Spinal cord (tissue), 10 donors: Measurements from ENCODE around the gene XYLT1. TPM values are rescaled to one million over a fixed set of nuclear protein-coding genes. Genes with fewer than 3 reads are reported as not detected.

Source experiments
- DNase-seq, 6 donors: peaks; one replicate each; pipeline versions ENCODE4 v3.0.0 to v3.0.0-alpha.2; 2013 to 2015; ENCODE audit warnings: low spot score in 6 of 6, low read depth in 4 of 6
- H3K27ac ChIP-seq: one replicate; pipeline ENCODE4 v1.5.1; 2013; ENCODE audit warnings: low read depth, low read length, control low read depth
- H3K27me3 ChIP-seq: one replicate; pipeline ENCODE4 v1.6.1; 2013; ENCODE audit warnings: low read length; ENCODE audit not compliant: control insufficient read depth, insufficient read depth
- H3K36me3 ChIP-seq: one replicate; pipeline ENCODE4 v1.6.1; 2013; ENCODE audit warnings: low read length; ENCODE audit not compliant: control insufficient read depth, insufficient read depth
- H3K4me1 ChIP-seq: one replicate; pipeline ENCODE4 v1.6.1; 2013; ENCODE audit warnings: low read length; ENCODE audit not compliant: control insufficient read depth, insufficient read depth
- H3K4me3 ChIP-seq: one replicate; pipeline ENCODE4 v1.5.1; 2013; ENCODE audit warnings: low read depth, low read length, control low read depth
- H3K9me3 ChIP-seq: one replicate; pipeline ENCODE4 v1.6.1; 2013; ENCODE audit warnings: low read length; ENCODE audit not compliant: control insufficient read depth, insufficient read depth
- WGBS: methylation state at CpG from one replicate; pipeline ENCODE4 v1.1.5; 2013; ENCODE audit warnings: missing lambda C conversion rate; ENCODE audit not compliant: insufficient coverage; 5-methylcytosine and 5-hydroxymethylcytosine counted together
- polyA plus RNA-seq, 2 donors: library from polyadenylated mRNA; unstranded; fragments of 120-200 nt; gene quantifications; one replicate each; pipeline ENCODE4 v1.2.1, GENCODE V29; 2013; ENCODE audit not compliant: insufficient read length in 2 of 2
- total RNA-seq, 2 donors: library from RNA; depleted of rRNA in 1 of 2; stranded (reverse); fragments of 120-200 nt in 1 of 2; fragments of >200 nt in 1 of 2; gene quantifications; one replicate each; pipeline versions ENCODE4 v1.2.3 to v1.2.4, GENCODE V29; 2013 to 2014
- donor health status: healthy.

Gene XYLT1
- total and polyA plus RNA-seq, 4 donors = 13.0 to 17.0 (median 15.2) TPM

DNA sequence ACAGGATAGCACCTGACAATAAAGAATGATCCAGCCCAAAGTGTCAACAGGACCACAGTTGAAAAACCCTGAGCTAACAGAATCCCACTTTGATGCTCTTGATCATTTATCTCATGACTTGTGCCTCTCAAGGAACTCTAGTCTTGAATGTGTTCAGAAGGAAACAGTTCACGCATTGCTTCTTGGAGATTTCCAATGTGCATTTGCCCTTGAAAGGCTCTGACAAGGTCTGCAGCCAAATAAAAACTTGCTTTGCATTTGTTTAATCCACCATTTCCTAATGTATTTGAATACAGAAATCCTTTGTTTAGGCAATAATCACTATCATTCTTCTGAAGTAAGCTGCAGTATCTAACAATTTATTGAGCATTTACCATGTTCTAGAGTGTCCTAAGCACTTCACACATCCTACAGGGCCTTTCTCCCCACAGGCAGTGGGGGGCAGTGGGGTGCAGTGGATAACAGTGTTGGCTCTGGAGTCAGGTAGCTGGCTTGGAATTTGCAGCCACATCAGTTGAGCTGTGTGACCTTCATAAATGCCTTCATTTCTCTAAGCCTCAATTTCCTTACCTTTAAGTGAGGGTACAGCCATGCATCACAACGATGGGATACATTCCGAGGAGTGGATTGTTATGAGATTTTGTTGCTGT lies 239.7 kb downstream of the XYLT1 start:
- H3K9me3 ChIP-seq = no peaks in the 10 kb centered on the region
- no peaks in the 10 kb centered on the region for H3K36me3 ChIP-seq
- H3K4me1 ChIP-seq = peaks cover 10% of the 10 kb centered on the region
- no peak overlapping the region for H3K4me3 ChIP-seq
- DNase-seq = no peak
- H3K27ac ChIP-seq = no peak overlapping the region
- no CpG with 5 or more reads among the region's 3 CpGs for WGBS
- H3K27me3 ChIP-seq = no peaks in the 10 kb centered on the region

DNA sequence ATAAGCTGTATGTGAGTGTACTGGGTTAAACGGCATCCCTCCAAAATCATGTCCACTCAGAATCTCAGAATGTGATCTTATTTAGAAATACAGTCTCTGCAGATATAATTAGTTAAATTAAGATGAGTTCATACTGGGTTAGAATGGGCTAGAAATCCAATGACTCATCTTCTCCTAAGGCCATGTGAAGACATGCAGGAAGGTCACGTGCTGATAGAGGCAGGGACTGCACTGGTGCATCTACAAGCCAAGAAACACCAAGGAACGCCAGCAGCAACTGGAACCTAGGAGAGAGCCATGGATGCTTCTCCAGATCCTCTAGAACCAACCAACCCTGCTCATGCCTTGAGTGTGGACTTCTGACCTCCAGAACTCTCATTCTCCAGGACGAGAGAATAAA lies 241.0 kb downstream of the XYLT1 start:
- no peak overlapping the region for H3K4me3 ChIP-seq
- H3K27ac ChIP-seq = no peak overlapping the region
- H3K4me1 ChIP-seq = peaks cover 10% of the 10 kb centered on the region
- H3K27me3 ChIP-seq = no peaks in the 10 kb centered on the region
- 100% methylated on average over 2 of the region's 4 CpGs for WGBS
- H3K36me3 ChIP-seq = no peaks in the 10 kb centered on the region
- no peak for DNase-seq
- H3K9me3 ChIP-seq = no peaks in the 10 kb centered on the region

DNA sequence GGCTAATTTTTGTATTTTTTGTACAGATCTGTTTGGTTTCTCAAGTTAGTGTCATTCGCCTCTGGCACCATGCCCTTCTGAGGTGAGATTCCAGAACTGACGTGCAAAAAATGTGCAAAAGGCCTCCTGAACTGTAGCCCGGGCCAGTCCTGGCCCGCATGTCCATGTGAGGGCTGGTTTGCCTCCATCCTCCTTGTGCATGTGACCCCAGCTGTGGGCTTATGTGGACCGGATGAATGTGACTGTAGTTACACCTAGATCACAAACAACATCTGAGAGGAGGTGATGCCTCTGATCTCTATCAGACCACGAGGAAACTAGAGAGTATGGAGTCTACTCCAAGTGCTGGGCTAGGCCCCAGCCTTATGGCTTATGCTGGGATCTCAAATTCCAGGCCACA lies 241.6 kb downstream of the XYLT1 start:
- Histone ChIP-seq H3K27me3 (no peaks in the 10 kb centered on the region), H3K36me3 (no peaks in the 10 kb centered on the region), H3K4me3 (no peak overlapping the region), H3K9me3 (no peaks in the 10 kb centered on the region), H3K4me1 (peaks cover 10% of the 10 kb centered on the region), H3K27ac (no peak overlapping the region)
- DNase-seq = no peak
- 98% methylated on average over 4 of the region's 6 CpGs for WGBS

- no peak for DNase-seq
- Histone ChIP-seq H3K27ac (no peak overlapping the region), H3K4me3 (no peak overlapping the region), H3K27me3 (no peaks in the 10 kb centered on the region), H3K9me3 (no peaks in the 10 kb centered on the region), H3K36me3 (no peaks in the 10 kb centered on the region), H3K4me1 (peaks cover 8% of the 10 kb centered on the region)
- WGBS = 100% methylated on average over 1 of the region's 1 CpG
These were observed 242.1 kb downstream of the XYLT1 start for GRCh38 chr16:17228708-17229055.

DNA sequence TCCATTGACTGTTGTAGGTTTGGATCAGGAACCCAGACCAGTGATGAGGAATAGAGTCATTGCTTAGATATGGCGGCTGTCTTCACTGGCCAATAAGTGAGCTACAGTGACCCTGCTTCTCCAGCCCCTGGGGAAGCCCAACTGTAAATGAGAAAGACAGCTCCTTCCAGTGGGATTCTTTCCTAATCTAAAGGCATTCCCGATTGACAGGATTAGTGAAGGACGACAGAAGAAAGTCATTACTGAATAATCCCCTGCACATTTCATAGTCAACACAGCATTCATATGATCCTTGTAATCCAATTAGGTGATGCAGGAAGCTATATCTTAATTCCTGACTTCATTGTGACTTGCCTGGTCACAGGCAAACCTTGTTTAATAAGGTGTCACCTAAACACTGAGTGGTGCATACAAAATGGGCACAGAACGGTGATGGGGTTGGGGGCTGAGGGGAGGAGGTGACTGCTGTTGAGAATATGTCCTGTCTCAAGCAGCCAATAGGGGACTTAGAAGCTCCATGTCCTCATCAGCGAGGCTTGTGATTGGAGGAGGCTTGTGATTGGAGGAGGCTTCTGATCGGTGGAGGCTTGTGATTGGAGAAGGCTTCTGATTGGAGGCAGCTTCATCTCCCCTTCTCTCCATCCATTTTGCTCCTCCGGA lies 242.6 kb downstream of the XYLT1 start:
- Histone ChIP-seq H3K36me3 (no peaks in the 10 kb centered on the region), H3K4me1 (peaks cover 3% of the 10 kb centered on the region), H3K4me3 (no peak overlapping the region), H3K27me3 (no peaks in the 10 kb centered on the region), H3K27ac (no peak overlapping the region), H3K9me3 (no peaks in the 10 kb centered on the region)
- 75% methylated on average over 2 of the region's 7 CpGs for WGBS
- DNase-seq = no peak

GRCh38 chr16:17227278-17227677 lies 243.5 kb downstream of the XYLT1 start:
- Histone ChIP-seq H3K27ac (no peak overlapping the region), H3K27me3 (no peaks in the 10 kb centered on the region), H3K4me3 (no peak overlapping the region), H3K9me3 (no peaks in the 10 kb centered on the region), H3K36me3 (no peaks in the 10 kb centered on the region), H3K4me1 (peaks cover 9% of the 10 kb centered on the region)
- no peak for DNase-seq
- 78% methylated on average over 1 of the region's 2 CpGs for WGBS

GRCh38 chr16:17225541-17225940 lies 245.2 kb downstream of the XYLT1 start:
- H3K4me1 ChIP-seq = peaks cover 9% of the 10 kb centered on the region
- no peaks in the 10 kb centered on the region for H3K27me3 ChIP-seq
- no peaks in the 10 kb centered on the region for H3K36me3 ChIP-seq
- no peak overlapping the region for H3K4me3 ChIP-seq
- H3K27ac ChIP-seq = no peak overlapping the region
- WGBS = 33% methylated on average over 1 of the region's 7 CpGs
- DNase-seq = peak in 1 of 6 donors; percentile 48
- H3K9me3 ChIP-seq = no peaks in the 10 kb centered on the region

DNA sequence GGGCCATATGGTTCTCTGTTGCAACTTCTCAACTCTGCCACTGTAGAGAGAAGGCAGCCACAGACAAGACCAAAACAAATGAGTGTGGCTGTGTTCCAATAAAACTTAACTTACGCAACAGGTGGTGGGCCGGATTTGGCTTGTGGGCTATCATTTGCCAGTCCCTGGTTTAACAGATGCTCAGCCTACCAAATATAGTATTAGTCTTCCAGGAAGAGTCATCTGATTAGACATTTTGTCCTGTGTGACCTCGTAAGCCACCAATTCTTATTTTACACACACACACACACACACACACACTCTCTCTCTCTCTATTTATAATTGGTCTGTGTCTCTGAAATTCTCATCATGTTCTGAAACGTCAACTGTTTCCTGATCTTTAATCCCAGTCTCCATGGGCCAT lies 245.9 kb downstream of the XYLT1 start:
- whole genome bisulfite sequencing = 44% methylated on average over 3 of the region's 4 CpGs
- H3K9me3 ChIP-seq = no peaks in the 10 kb centered on the region
- no peak overlapping the region for H3K4me3 ChIP-seq
- no peaks in the 10 kb centered on the region for H3K27me3 ChIP-seq
- H3K36me3 ChIP-seq = no peaks in the 10 kb centered on the region
- DNase-seq = peak in 1 of 6 donors; percentile 76
- H3K4me1 ChIP-seq = peaks cover 9% of the 10 kb centered on the region
- no peak overlapping the region for H3K27ac ChIP-seq

DNA sequence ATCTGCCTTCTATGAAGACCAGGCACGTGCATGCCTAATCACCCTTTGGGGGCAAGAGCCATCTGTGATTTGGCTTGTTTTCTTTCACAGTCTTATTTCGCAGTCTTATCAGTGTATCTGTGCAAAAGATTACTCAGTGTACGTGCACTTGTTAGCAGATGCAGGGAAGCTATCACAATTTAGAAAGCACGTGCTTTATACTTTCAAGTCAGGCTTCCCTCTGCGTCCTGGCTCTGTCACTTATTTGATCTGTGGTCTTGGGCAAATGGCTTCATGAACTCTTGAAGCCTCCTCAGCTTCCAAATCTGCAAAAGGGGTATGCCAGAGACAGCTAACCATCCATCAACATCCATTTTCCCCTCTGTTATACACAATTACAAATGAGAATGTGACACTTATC lies 246.4 kb downstream of the XYLT1 start:
- H3K27me3 ChIP-seq = no peaks in the 10 kb centered on the region
- no peak overlapping the region for H3K27ac ChIP-seq
- H3K4me3 ChIP-seq = no peak overlapping the region
- no peaks in the 10 kb centered on the region for H3K9me3 ChIP-seq
- DNase-seq = no peak
- WGBS = 87% methylated on average over 5 of the region's 5 CpGs
- peaks cover 9% of the 10 kb centered on the region for H3K4me1 ChIP-seq
- H3K36me3 ChIP-seq = no peaks in the 10 kb centered on the region

GRCh38 chr16:17223576-17223975 lies 247.2 kb downstream of the XYLT1 start:
- Histone ChIP-seq H3K27me3 (no peaks in the 10 kb centered on the region), H3K27ac (no peak overlapping the region), H3K4me1 (peaks cover 9% of the 10 kb centered on the region), H3K4me3 (no peak overlapping the region), H3K9me3 (no peaks in the 10 kb centered on the region), H3K36me3 (no peaks in the 10 kb centered on the region)
- DNase-seq = no peak
- WGBS = 100% methylated on average over 2 of the region's 3 CpGs
